C4-2B (cell line): Measurements from ENCODE around the gene PRPH.

Experiments
- ZFX ChIP-seq: fragments of 450-650 bp; IDR thresholded peaks from 2 replicates; pipeline ENCODE4 v1.6.1; 2017
- TF ChIP-seq, protein P1 (sequence below): fragments of 450-650 bp; conservative IDR thresholded peaks from 2 replicates; pipeline ENCODE4 v1.5.1; 2017; ENCODE audit warnings: mild to moderate bottlenecking

DNA sequence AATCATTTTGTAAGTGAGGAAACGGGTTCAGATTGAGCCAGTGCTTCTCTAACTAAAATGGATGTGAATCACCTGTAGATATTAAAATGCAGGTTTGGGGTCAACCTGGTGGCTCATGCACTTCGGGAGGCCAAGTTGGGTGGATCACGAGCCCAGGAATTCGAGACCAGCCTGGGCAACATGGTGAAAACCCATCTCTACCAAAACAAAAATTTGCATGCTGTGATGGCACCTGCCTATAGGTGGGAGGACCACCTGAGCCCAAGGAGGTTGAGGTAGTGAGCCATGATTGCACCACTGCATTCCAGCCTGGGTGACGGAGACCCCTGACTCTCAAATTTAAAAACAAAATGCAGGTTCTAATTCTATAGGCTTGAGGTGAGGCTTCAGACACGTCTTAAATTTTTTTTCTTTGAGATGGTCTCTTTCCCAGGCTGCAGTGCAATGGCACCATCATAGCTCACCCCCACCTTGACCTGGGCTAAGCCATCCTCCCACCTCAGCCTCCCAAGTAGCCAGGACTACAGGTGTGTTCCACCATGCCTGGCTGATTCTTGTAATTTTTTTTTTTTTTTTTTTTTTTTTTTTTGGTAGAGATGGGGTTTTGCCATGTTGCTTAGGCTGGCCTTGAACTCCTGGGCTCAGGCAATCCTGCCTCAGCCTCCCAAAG is 21.1 kb upstream of the PRPH start:
- TF ChIP-seq, protein P1, sequence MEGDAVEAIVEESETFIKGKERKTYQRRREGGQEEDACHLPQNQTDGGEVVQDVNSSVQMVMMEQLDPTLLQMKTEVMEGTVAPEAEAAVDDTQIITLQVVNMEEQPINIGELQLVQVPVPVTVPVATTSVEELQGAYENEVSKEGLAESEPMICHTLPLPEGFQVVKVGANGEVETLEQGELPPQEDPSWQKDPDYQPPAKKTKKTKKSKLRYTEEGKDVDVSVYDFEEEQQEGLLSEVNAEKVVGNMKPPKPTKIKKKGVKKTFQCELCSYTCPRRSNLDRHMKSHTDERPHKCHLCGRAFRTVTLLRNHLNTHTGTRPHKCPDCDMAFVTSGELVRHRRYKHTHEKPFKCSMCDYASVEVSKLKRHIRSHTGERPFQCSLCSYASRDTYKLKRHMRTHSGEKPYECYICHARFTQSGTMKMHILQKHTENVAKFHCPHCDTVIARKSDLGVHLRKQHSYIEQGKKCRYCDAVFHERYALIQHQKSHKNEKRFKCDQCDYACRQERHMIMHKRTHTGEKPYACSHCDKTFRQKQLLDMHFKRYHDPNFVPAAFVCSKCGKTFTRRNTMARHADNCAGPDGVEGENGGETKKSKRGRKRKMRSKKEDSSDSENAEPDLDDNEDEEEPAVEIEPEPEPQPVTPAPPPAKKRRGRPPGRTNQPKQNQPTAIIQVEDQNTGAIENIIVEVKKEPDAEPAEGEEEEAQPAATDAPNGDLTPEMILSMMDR: no peak
- no peak for TF ChIP-seq ZFX
